H1 (cell line): Measurements from ENCODE around the gene MAGIX. TPM values are rescaled to one million over a fixed set of nuclear protein-coding genes. Genes with fewer than 3 reads are reported as not detected.

Experiments used
- TEAD4 ChIP-seq: IDR thresholded peaks from 2 replicates; pipeline ENCODE4 v1.6.1; 2012; ENCODE audit warnings: low read depth, low read length, inconsistent platforms, mixed read lengths
- polyA plus RNA-seq, 7 experiments: library from polyadenylated mRNA; depleted of rRNA in 3 of 7; stranded (reverse) in 5 of 7; unstranded in 2 of 7; fragments of >200 nt in 5 of 7; fragments of 200-250 nt in 2 of 7; gene quantifications; 1 replicate in 5 of 7; 2 replicates in 1 of 7; 4 replicates in 1 of 7; pipeline versions ENCODE4 v1.2.1 to v1.2.3, GENCODE V29; 2011 to 2013; ENCODE audit warnings: missing spikeins in 2 of 7, mixed read lengths in 2 of 7
- total RNA-seq: library from RNA; stranded (reverse); fragmentation: NEBNext Ultra II Directional; extraction: Animal tissue kit (Norgen Biotek cat#: 25700); gene quantifications from 2 replicates; pipeline ENCODE4 v1.2.1, GENCODE V29; 2021

Gene MAGIX
- total and polyA plus RNA-seq, 2 of the 8 experiments (the other 6 are each of a cell fraction or from before 2014, with no cell fraction given): 0.37 to 1.1 TPM

- TF ChIP-seq TEAD4: no peak
Observed at GRCh38 chrX:49206543-49206942, 44.0 kb downstream of the MAGIX start (continued).
